H1 (cell line): ENCODE results near the gene ALK. TPM values are rescaled to one million over a fixed set of nuclear protein-coding genes. Genes with fewer than 3 reads are reported as not detected.

Source experiments
- CTCF ChIA-PET: fragments of 300-600 bp; sonication (Branson Sonifier 250); formaldehyde crosslinking; loops from one replicate; lab custom pipeline; 2021; ENCODE audit not compliant: partially characterized antibody; lab: Charles Lee
- POLR2A ChIA-PET: fragments of 300-600 bp; sonication (Branson Sonifier 250); formaldehyde crosslinking; loops from one replicate; lab custom pipeline; 2021; ENCODE audit warnings: inconsistent platforms; ENCODE audit not compliant: partially characterized antibody; lab: Charles Lee
- DNase-seq, 2 experiments: peaks; one replicate each; pipeline versions ENCODE4 v3.0.0 to v3.0.0-alpha.2; 2010 to 2022; ENCODE audit warnings: low spot score in 2 of 2, low read depth in 1 of 2, mixed read lengths in 1 of 2
- FAIRE-seq: peaks from 2 replicates; lab custom pipeline; 2011; peaks lifted over from hg19 to GRCh38; lab: Jason Lieb, UNC
- H2AFZ ChIP-seq: 2 replicates; pipeline ENCODE4 v1.8.1; 2012; ENCODE audit warnings: low read length, inconsistent platforms
- H2AK5ac ChIP-seq: 2 replicates; pipeline ENCODE4 v1.6.1; 2013; ENCODE audit warnings: low read depth, low read length
- H2BK120ac ChIP-seq: replicated peaks from 2 replicates; pipeline ENCODE3; 2013; ENCODE audit warnings: low read depth, low read length, inconsistent platforms
- H2BK12ac ChIP-seq: 2 replicates; pipeline ENCODE4 v1.6.1; 2013; ENCODE audit warnings: low read depth, low read length
- H2BK15ac ChIP-seq: 2 replicates; pipeline ENCODE4 v1.6.1; 2013; ENCODE audit warnings: low read length
- H2BK20ac ChIP-seq: 2 replicates; pipeline ENCODE4 v1.6.1; 2013; ENCODE audit warnings: low read length
- H2BK5ac ChIP-seq: 2 replicates; pipeline ENCODE4 v1.6.1; 2013; ENCODE audit warnings: low read depth, low read length
- H3K14ac ChIP-seq: 2 replicates; pipeline ENCODE4 v1.6.1; 2013; ENCODE audit warnings: inconsistent platforms; ENCODE audit not compliant: insufficient read length
- H3K18ac ChIP-seq: 2 replicates; pipeline ENCODE4 v1.6.1; 2013; ENCODE audit warnings: low read length; ENCODE audit errors: extremely low read depth
- H3K23ac ChIP-seq: 2 replicates; pipeline ENCODE4 v1.6.1; 2013; ENCODE audit warnings: inconsistent platforms; ENCODE audit not compliant: insufficient read length
- H3K23me2 ChIP-seq: 2 replicates; pipeline ENCODE4 v1.6.1; 2013; ENCODE audit warnings: low read depth, low read length
- H3K27ac ChIP-seq: 2 replicates; pipeline ENCODE4 v1.6.1; 2011; ENCODE audit warnings: low read depth, low read length, inconsistent platforms
- H3K27me3 ChIP-seq, 4 experiments: replicated peaks in 1 of 4; 1 replicate in 1 of 4; 2 replicates in 3 of 4; pipeline versions ENCODE4 v1.6.1 to v1.8.1; 2011 to 2013; ENCODE audit warnings: low read length in 3 of 4, mild to moderate bottlenecking in 3 of 4, inconsistent platforms in 2 of 4, mixed read lengths in 2 of 4, moderate library complexity in 1 of 4; ENCODE audit not compliant: control insufficient read depth in 3 of 4, insufficient read depth in 3 of 4; ENCODE audit errors: extremely low read depth in 1 of 4
- H3K36me3 ChIP-seq, 4 experiments: 2 replicates each; pipeline versions ENCODE4 v1.6.1 to v1.8.1; 2011 to 2013; ENCODE audit warnings: mild to moderate bottlenecking in 4 of 4, low read length in 3 of 4, moderate library complexity in 2 of 4, control low read depth in 1 of 4, inconsistent platforms in 1 of 4; ENCODE audit not compliant: insufficient read depth in 4 of 4, control insufficient read depth in 2 of 4
- H3K4ac ChIP-seq: replicated peaks from 2 replicates; pipeline ENCODE3; 2013; ENCODE audit warnings: low read length, low read depth, mixed read lengths, inconsistent platforms; ENCODE audit not compliant: insufficient read length
- H3K4me1 ChIP-seq, 4 experiments: replicated peaks in 1 of 4; 1 replicate in 1 of 4; 2 replicates in 3 of 4; pipeline versions ENCODE4 v1.6.1 to v1.8.1; 2011 to 2013; ENCODE audit warnings: low read length in 3 of 4, inconsistent platforms in 2 of 4, mixed read lengths in 1 of 4; ENCODE audit not compliant: insufficient read depth in 4 of 4, control insufficient read depth in 3 of 4
- H3K4me2 ChIP-seq, 2 experiments: 2 replicates each; pipeline versions ENCODE4 v1.6.1 to v1.8.1; 2011 to 2013; ENCODE audit warnings: low read depth in 2 of 2, low read length in 2 of 2, control low read depth in 1 of 2, inconsistent platforms in 1 of 2, mild to moderate bottlenecking in 1 of 2; ENCODE audit not compliant: insufficient read depth in 1 of 2
- H3K4me3 ChIP-seq, 4 experiments: fragments of 200-600, 300-600 bp in 1 of 4; sonication (generic), shearing (Covaris generic), sonication (Bioruptor Twin) in 1 of 4; 2 replicates each; pipeline versions ENCODE4 v1.5.1 to v1.8.1; 2011 to 2016; ENCODE audit warnings: low read length in 4 of 4, low read depth in 3 of 4, control low read depth in 2 of 4, inconsistent platforms in 2 of 4, mild to moderate bottlenecking in 2 of 4, mixed read lengths in 1 of 4, moderate library complexity in 1 of 4; ENCODE audit not compliant: insufficient read depth in 2 of 4; ENCODE audit errors: extremely low read depth in 1 of 4
- H3K56ac ChIP-seq: replicated peaks from 2 replicates; pipeline ENCODE3; 2013; ENCODE audit warnings: low read depth, mild to moderate bottlenecking, mixed read lengths, low read length, inconsistent platforms; ENCODE audit not compliant: insufficient read length
- H3K79me1 ChIP-seq: 2 replicates; pipeline ENCODE4 v1.6.1; 2013; ENCODE audit warnings: low read depth, low read length, control low read depth
- H3K79me2 ChIP-seq, 2 experiments: 2 replicates each; pipeline versions ENCODE4 v1.6.1 to v1.8.1; 2012 to 2013; ENCODE audit warnings: low read length in 2 of 2, mild to moderate bottlenecking in 2 of 2, inconsistent platforms in 1 of 2; ENCODE audit not compliant: insufficient read depth in 2 of 2, control insufficient read depth in 1 of 2
- H3K9ac ChIP-seq, 4 experiments: replicated peaks in 1 of 4; 1 replicate in 1 of 4; 2 replicates in 3 of 4; pipeline versions ENCODE4 v1.6.1 to v1.8.1; 2011 to 2013; ENCODE audit warnings: low read depth in 3 of 4, low read length in 3 of 4, control low read depth in 2 of 4, mild to moderate bottlenecking in 2 of 4, moderate library complexity in 2 of 4, inconsistent platforms in 1 of 4; ENCODE audit errors: extremely low read depth in 1 of 4
- H3K9me3 ChIP-seq, 2 experiments: 2 replicates each; pipeline versions ENCODE4 v1.6.1 to v1.8.1; 2012 to 2013; ENCODE audit warnings: mild to moderate bottlenecking in 2 of 2, moderate library complexity in 2 of 2, control low read depth in 1 of 2, inconsistent platforms in 1 of 2, low read depth in 1 of 2, low read length in 1 of 2, mixed read lengths in 1 of 2; ENCODE audit not compliant: insufficient read depth in 2 of 2
- H4K20me1 ChIP-seq, 2 experiments: replicated peaks in 1 of 2; 2 replicates each; pipeline versions ENCODE3 to v1.8.1; 2011 to 2013; ENCODE audit warnings: inconsistent platforms in 2 of 2, low read length in 2 of 2, mild to moderate bottlenecking in 1 of 2; ENCODE audit not compliant: insufficient read depth in 2 of 2, control insufficient read depth in 1 of 2
- H4K5ac ChIP-seq: 2 replicates; pipeline ENCODE4 v1.6.1; 2013; ENCODE audit warnings: low read length, low read depth, mixed read lengths, inconsistent platforms; ENCODE audit not compliant: insufficient read length
- H4K8ac ChIP-seq: 2 replicates; pipeline ENCODE4 v1.8.0; 2013; ENCODE audit warnings: mild to moderate bottlenecking, moderate library complexity, low read length, inconsistent platforms; ENCODE audit not compliant: insufficient read depth; ENCODE audit errors: extremely low read depth
- H4K91ac ChIP-seq: replicated peaks from 2 replicates; pipeline ENCODE3; 2013; ENCODE audit warnings: low read length, mixed read lengths, inconsistent platforms; ENCODE audit not compliant: insufficient read length
- ATF3 ChIP-seq: IDR thresholded peaks from 2 replicates; pipeline ENCODE4 v1.6.1; 2011; ENCODE audit warnings: low read depth, mild to moderate bottlenecking, low read length; ENCODE audit not compliant: insufficient read depth
- BCL11A ChIP-seq, 2 experiments: IDR thresholded peaks; one replicate each; pipeline ENCODE4 v1.6.1; 2011; ENCODE audit warnings: low read depth in 2 of 2, low read length in 2 of 2, mild to moderate bottlenecking in 2 of 2
- CTBP2 ChIP-seq: IDR thresholded peaks from 2 replicates; pipeline ENCODE4 v1.7.0; 2011; ENCODE audit warnings: borderline replicate concordance, mild to moderate bottlenecking, moderate library complexity, mixed read lengths, low read length; ENCODE audit not compliant: insufficient read depth, insufficient read length
- E2F6 ChIP-seq: IDR thresholded peaks from 2 replicates; pipeline ENCODE4 v1.6.1; 2012; ENCODE audit warnings: inconsistent platforms
- EZH2 ChIP-seq: fragments of 200-600 bp; sonication (generic); IDR thresholded peaks from 2 replicates; pipeline ENCODE4 v1.7.1; 2012; ENCODE audit warnings: low read depth, mild to moderate bottlenecking, moderate library complexity, low read length, inconsistent platforms; ENCODE audit not compliant: severe bottlenecking
- KDM1A ChIP-seq: fragments of 200-600, 300-600 bp; sonication (generic); IDR thresholded peaks from 2 replicates; pipeline ENCODE4 v1.7.1; 2016; ENCODE audit warnings: mild to moderate bottlenecking, low read length, borderline replicate concordance
- KDM5A ChIP-seq: fragments of 200-600 bp; IDR thresholded peaks from 2 replicates; pipeline ENCODE4 v1.7.1; 2012; ENCODE audit warnings: mild to moderate bottlenecking, low read length, inconsistent platforms, mixed read lengths
- PHF8 ChIP-seq: fragments of 200-600 bp; sonication (generic); conservative IDR thresholded peaks from 2 replicates; pipeline ENCODE4 v1.7.1; 2012; ENCODE audit warnings: low read depth, mild to moderate bottlenecking, inconsistent platforms, low read length, moderate library complexity
- RXRA ChIP-seq: IDR thresholded peaks from 2 replicates; pipeline ENCODE4 v1.6.1; 2011; ENCODE audit warnings: low read depth, mild to moderate bottlenecking, low read length, moderate library complexity; ENCODE audit not compliant: insufficient read depth
- SIX5 ChIP-seq: IDR thresholded peaks from 2 replicates; pipeline ENCODE4 v1.6.1; 2011; ENCODE audit warnings: mild to moderate bottlenecking, low read depth, low read length
- SP1 ChIP-seq: IDR thresholded peaks from 2 replicates; pipeline ENCODE4 v1.6.1; 2011; ENCODE audit warnings: low read depth, low read length
- TCF12 ChIP-seq: IDR thresholded peaks from 2 replicates; pipeline ENCODE4 v1.6.1; 2011; ENCODE audit warnings: low read depth, mild to moderate bottlenecking, low read length
- WGBS, 2 experiments: shearing (Covaris generic) in 1 of 2; methylation state at CpG; one replicate each; pipeline versions ENCODE4 v1.1.6 to v1.1.7; 2013 to 2015; ENCODE audit warnings: low lambda C conversion rate in 2 of 2, mixed read lengths in 2 of 2, inconsistent platforms in 1 of 2, low coverage in 1 of 2, missing lambda C conversion rate in 1 of 2; ENCODE audit not compliant: insufficient replicate concordance in 2 of 2, insufficient coverage in 1 of 2, insufficient read length in 1 of 2; ENCODE audit errors: extremely low coverage in 1 of 2, missing lambda C conversion rate in 1 of 2; 5-methylcytosine and 5-hydroxymethylcytosine counted together
- polyA plus RNA-seq, 7 experiments: library from polyadenylated mRNA; depleted of rRNA in 3 of 7; stranded (reverse) in 5 of 7; unstranded in 2 of 7; fragments of >200 nt in 5 of 7; fragments of 200-250 nt in 2 of 7; gene quantifications; 1 replicate in 5 of 7; 2 replicates in 1 of 7; 4 replicates in 1 of 7; pipeline versions ENCODE4 v1.2.1 to v1.2.3, GENCODE V29; 2011 to 2013; ENCODE audit warnings: missing spikeins in 2 of 7, mixed read lengths in 2 of 7
- total RNA-seq: library from RNA; stranded (reverse); fragmentation: NEBNext Ultra II Directional; extraction: Animal tissue kit (Norgen Biotek cat#: 25700); gene quantifications from 2 replicates; pipeline ENCODE4 v1.2.1, GENCODE V29; 2021

ALK gene
- total and polyA plus RNA-seq, 2 of the 8 experiments (the other 6 are each of a cell fraction or from before 2014, with no cell fraction given), result 0.02 to 0.09 TPM

GRCh38 chr2:29583548-29584156 is 337.7 kb downstream of the ALK start:
- H3K4me3 ChIP-seq, result no peak overlapping the region
- 86% methylated on average over 1 of the region's 1 CpG; no CpG with 5 or more reads in 1 of the 2 experiments for WGBS, 2 experiments
- TF ChIP-seq SP1 (no peak), KDM1A (no peak), E2F6 (no peak), RXRA (no peak), ATF3 (no peak), BCL11A (IDR thresholded peaks at IDR 0.05; ENCODE audit: low read depth in 2 of 2, low read length in 2 of 2) (no peak), EZH2 (no peak), CTBP2 (no peak), KDM5A (no peak), SIX5 (no peak), TCF12 (no peak), PHF8 (no peak)

More at GRCh38 chr2:29583548-29584156, 337.7 kb downstream of the ALK start:
- Histone ChIP-seq H3K4ac (no peak overlapping the region), H3K9me3 (no peaks in the 10 kb centered on the region), H3K27me3 (0 out of 7 replicates have a peak, but pooled peaks cover 0 to 2% (median 0%) of the 10 kb centered on the region in 4 experiments), H2BK120ac (no peak overlapping the region), H3K36me3 (no peaks in the 10 kb centered on the region), H3K4me2 (no peak overlapping the region), H3K27ac (no peak overlapping the region), H4K5ac (no peak overlapping the region), H3K23me2 (no peaks in the 10 kb centered on the region), H3K18ac (no peak overlapping the region; the same call in 1 of the 2 replicates), H2BK20ac (no peak overlapping the region), H3K14ac (no peak overlapping the region), H4K91ac (no peak overlapping the region), H2AK5ac (no peak overlapping the region), H4K8ac (no peak overlapping the region), H3K23ac (no peak overlapping the region), H3K9ac (no peak overlapping the region), H3K79me2 (no peaks in the 10 kb centered on the region), H3K56ac (no peak overlapping the region), H3K4me1 (0 out of 7 replicates have a peak, but pooled peaks cover 0 to 1% (median under 1%) of the 10 kb centered on the region in 4 experiments), H2BK12ac (no peak overlapping the region), H4K20me1 (no peaks in the 10 kb centered on the region), H2AFZ (no peak overlapping the region), H3K79me1 (no peaks in the 10 kb centered on the region), H2BK15ac (no peak overlapping the region), H2BK5ac (no peak overlapping the region)
- POLR2A ChIA-PET, result no interaction called here
- DNase-seq, result no peak
- FAIRE-seq, result no peak
- CTCF ChIA-PET, result no interaction called here
